Measurements from ENCODE around the gene USP3. TPM values are rescaled to one million over a fixed set of nuclear protein-coding genes. Genes with fewer than 3 reads are reported as not detected.
A peak's percentile ranks its signal among the peaks of the same experiment; 100 is the strongest.

Gene USP3
- total RNA-seq, 2 donors from 2014 or later, result 48.8 to 50.1 TPM

- intact Hi-C loops (cut with DNase I), result no loop called here
- peak; percentile 38 for ATAC-seq
- no peak for DNase-seq
- Histone ChIP-seq H3K9me3 (no peaks in the 10 kb centered on the region), H3K4me1 (peaks cover 16% of the 10 kb centered on the region), H3K27ac (peak overlapping the region in 1 of 4 donors; percentile 15), H3K36me3 (replicated peaks in 1 of 2; ENCODE audit: insufficient read depth in 1 of 2, low read depth in 2 of 2) (peaks cover 0 to 19% of the 10 kb centered on the region in 2 donors), H3K4me3 (no peak overlapping the region), H3K27me3 (no peaks in the 10 kb centered on the region)
- 18 to 32% methylated on average over 2 of the region's 2 CpGs for WGBS, 2 donors
- TF ChIP-seq, protein P1, sequence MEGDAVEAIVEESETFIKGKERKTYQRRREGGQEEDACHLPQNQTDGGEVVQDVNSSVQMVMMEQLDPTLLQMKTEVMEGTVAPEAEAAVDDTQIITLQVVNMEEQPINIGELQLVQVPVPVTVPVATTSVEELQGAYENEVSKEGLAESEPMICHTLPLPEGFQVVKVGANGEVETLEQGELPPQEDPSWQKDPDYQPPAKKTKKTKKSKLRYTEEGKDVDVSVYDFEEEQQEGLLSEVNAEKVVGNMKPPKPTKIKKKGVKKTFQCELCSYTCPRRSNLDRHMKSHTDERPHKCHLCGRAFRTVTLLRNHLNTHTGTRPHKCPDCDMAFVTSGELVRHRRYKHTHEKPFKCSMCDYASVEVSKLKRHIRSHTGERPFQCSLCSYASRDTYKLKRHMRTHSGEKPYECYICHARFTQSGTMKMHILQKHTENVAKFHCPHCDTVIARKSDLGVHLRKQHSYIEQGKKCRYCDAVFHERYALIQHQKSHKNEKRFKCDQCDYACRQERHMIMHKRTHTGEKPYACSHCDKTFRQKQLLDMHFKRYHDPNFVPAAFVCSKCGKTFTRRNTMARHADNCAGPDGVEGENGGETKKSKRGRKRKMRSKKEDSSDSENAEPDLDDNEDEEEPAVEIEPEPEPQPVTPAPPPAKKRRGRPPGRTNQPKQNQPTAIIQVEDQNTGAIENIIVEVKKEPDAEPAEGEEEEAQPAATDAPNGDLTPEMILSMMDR (IDR thresholded peaks at IDR 0.05), result no peak
- no peak for TF ChIP-seq POLR2A (IDR thresholded peaks at IDR 0.05)
Observed at GRCh38 chr15:63587527-63587926, 83.1 kb downstream of the USP3 start.

DNA sequence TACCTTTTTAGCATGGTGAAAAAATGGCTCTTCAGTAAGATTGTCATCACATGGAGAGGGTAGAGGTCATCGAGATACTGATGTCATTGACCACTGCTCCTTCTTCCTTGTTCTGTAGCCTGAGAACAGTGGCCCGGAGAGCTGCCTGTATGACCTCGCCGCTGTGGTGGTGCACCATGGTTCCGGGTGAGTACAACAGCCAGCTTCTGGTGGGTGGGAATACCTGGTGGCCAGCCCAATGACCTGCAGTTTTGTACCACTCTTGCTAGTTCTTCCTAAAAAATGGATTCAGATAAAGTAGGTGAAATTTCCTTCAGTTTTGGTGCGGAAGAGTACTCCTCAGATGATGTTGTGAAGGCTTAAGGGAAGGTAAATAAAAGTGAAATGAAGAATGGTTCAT lies 84.4 kb downstream of the USP3 start:
- ATAC-seq, result no peak
- no peak for DNase-seq
- TF ChIP-seq, protein P1 (IDR thresholded peaks at IDR 0.05), result no peak
- no peak for TF ChIP-seq POLR2A (IDR thresholded peaks at IDR 0.05)
- 94 to 97% methylated on average over 6 of the region's 6 CpGs for WGBS, 2 donors
- no peaks in the 10 kb centered on the region for H3K9me3 ChIP-seq
- H3K27me3 ChIP-seq, result no peaks in the 10 kb centered on the region
- intact Hi-C loops (cut with DNase I), result no loop called here
- H3K4me1 ChIP-seq, result peaks cover 16% of the 10 kb centered on the region
- no peak overlapping the region for H3K4me3 ChIP-seq
- H3K36me3 ChIP-seq (replicated peaks in 1 of 2; ENCODE audit: insufficient read depth in 1 of 2, low read depth in 2 of 2), result peaks cover 0 to 24% of the 10 kb centered on the region in 2 donors
- no peak overlapping the region for H3K27ac ChIP-seq

DNA sequence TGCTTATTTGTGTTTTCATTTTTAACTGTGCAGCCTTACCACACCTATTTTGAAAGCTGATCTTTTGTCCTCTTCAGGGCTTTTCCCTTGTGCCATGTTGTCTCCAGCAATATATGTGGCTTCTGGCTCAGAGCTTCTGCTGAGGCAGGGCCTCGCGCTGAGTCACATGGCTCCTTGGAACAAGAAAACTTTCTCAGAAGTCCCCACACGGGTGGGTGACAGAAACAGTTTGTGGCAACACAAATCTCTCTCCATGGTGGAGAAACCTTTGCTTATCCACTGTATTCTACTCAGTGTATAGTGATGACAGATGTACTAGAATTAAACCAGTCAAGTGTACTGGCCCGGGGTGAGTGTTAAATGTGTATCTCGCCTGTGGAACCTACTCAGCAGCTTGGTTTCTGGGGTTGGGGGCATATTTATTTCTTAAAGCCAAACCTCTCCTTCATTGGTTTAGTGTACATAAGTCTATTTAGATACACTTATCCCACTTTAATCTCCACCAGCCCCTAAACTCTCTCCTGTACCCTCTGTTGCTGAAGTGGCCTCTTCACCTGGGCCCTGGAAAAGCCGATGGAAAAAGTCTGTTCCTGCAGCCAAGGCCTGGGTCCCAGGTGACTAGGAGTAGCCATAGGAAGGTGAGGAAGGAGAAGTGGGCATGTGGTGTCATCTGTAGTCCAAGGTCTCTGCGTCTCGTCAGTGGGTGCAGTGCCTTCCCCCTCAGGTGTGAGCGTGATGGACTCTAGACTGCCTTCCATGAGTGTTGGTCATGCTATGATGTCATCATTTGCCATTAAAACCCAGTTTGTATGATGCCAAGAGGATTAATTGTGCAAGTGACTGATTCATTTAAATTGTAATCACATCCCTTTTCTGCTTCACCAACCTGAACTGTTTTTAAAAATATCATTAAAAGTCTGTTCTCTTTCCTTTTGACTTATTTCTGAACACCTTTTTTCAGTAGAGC lies 89.6 kb downstream of the USP3 start:
- TF ChIP-seq, protein P1 (IDR thresholded peaks at IDR 0.05), result no peak
- no peak for TF ChIP-seq POLR2A (IDR thresholded peaks at IDR 0.05)
- Histone ChIP-seq H3K9me3 (no peaks in the 10 kb centered on the region), H3K27ac (no peak overlapping the region), H3K27me3 (no peaks in the 10 kb centered on the region), H3K36me3 (replicated peaks in 1 of 2; ENCODE audit: insufficient read depth in 1 of 2, low read depth in 2 of 2) (peaks cover 0 to 22% of the 10 kb centered on the region in 2 donors), H3K4me1 (peaks cover 23% of the 10 kb centered on the region), H3K4me3 (no peak overlapping the region)
- ATAC-seq (no peak), DNase-seq (no peak)
- WGBS, 2 donors, result 80% methylated on average over 9 of the region's 9 CpGs
- intact Hi-C loops (cut with DNase I), result no loop called here

GRCh38 chr15:63595065-63595464 lies 90.7 kb downstream of the USP3 start:
- 79 to 89% methylated on average over 3 of the region's 3 CpGs for WGBS, 2 donors
- intact Hi-C loops (cut with DNase I), result loop anchor here (5.0 kb wide), 1 partner anchor 118 kb away; no protein-coding TSS in a partner anchor

More at GRCh38 chr15:63595065-63595464, 90.7 kb downstream of the USP3 start:
- H3K9me3 ChIP-seq, result no peaks in the 10 kb centered on the region
- no peak for ATAC-seq
- H3K36me3 ChIP-seq (replicated peaks in 1 of 2; ENCODE audit: insufficient read depth in 1 of 2, low read depth in 2 of 2), result peaks cover 0 to 19% of the 10 kb centered on the region in 2 donors
- no peak for DNase-seq
- no peak for TF ChIP-seq POLR2A (IDR thresholded peaks at IDR 0.05)
- TF ChIP-seq, protein P1 (IDR thresholded peaks at IDR 0.05), result no peak
- H3K4me1 ChIP-seq, result peaks cover 34% of the 10 kb centered on the region
- H3K4me3 ChIP-seq, result no peak overlapping the region
- no peaks in the 10 kb centered on the region for H3K27me3 ChIP-seq
- H3K27ac ChIP-seq, result no peak overlapping the region

Measured in body of pancreas (tissue), 4 donors.